GM12873 (cell line): ENCODE results near the gene IQSEC1.

Experiments
- TF ChIP-seq, protein P1 (sequence below): IDR thresholded peaks from 2 replicates; pipeline ENCODE4 v1.5.1; 2012; ENCODE audit warnings: low read depth, mild to moderate bottlenecking, moderate library complexity, low read length, control low read depth; ENCODE audit not compliant: insufficient read depth; ENCODE audit errors: missing control alignments

IQSEC1 gene

DNA sequence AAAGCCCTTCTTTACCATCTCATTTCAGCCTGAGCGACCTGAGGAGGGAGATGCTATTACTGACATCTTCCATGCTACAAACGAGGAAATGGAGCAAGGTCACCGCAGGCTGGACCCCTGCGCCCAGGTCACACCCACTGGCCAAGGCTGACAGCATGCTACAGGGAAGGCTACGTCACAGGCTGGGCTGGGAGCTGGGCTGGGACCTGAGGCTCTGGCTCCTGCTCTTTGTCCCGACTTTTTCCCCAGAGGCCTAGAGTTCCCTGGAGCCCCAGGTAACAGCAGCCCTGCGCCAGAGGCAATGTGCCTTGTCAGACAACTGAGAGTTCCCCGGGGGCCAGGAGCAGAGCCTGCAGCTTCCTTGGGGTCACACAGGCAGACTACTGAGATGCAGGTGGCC is 87.2 kb downstream of the IQSEC1 start:
- TF ChIP-seq, protein P1, sequence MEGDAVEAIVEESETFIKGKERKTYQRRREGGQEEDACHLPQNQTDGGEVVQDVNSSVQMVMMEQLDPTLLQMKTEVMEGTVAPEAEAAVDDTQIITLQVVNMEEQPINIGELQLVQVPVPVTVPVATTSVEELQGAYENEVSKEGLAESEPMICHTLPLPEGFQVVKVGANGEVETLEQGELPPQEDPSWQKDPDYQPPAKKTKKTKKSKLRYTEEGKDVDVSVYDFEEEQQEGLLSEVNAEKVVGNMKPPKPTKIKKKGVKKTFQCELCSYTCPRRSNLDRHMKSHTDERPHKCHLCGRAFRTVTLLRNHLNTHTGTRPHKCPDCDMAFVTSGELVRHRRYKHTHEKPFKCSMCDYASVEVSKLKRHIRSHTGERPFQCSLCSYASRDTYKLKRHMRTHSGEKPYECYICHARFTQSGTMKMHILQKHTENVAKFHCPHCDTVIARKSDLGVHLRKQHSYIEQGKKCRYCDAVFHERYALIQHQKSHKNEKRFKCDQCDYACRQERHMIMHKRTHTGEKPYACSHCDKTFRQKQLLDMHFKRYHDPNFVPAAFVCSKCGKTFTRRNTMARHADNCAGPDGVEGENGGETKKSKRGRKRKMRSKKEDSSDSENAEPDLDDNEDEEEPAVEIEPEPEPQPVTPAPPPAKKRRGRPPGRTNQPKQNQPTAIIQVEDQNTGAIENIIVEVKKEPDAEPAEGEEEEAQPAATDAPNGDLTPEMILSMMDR = no peak

DNA sequence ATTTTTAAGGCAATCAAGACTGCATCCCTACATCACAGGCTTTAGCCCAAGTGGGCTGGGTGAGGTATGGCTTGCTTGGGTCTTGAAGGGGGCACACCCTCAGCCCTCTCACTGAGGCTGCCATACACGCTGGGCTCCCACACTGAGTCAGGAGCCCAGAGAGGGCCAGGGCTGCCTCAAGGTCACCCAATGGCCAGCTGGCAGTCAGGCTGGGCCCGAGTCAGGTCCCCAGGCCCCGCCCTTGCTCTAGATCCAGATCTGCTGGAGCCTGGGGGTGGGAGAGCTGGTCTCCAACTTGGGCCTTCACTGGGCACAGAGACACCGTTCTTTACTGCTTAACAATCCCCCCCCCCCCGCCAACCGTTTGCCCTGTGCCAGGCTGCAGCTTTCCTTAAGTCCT is 88.1 kb downstream of the IQSEC1 start:
- TF ChIP-seq, protein P1 = no peak

DNA sequence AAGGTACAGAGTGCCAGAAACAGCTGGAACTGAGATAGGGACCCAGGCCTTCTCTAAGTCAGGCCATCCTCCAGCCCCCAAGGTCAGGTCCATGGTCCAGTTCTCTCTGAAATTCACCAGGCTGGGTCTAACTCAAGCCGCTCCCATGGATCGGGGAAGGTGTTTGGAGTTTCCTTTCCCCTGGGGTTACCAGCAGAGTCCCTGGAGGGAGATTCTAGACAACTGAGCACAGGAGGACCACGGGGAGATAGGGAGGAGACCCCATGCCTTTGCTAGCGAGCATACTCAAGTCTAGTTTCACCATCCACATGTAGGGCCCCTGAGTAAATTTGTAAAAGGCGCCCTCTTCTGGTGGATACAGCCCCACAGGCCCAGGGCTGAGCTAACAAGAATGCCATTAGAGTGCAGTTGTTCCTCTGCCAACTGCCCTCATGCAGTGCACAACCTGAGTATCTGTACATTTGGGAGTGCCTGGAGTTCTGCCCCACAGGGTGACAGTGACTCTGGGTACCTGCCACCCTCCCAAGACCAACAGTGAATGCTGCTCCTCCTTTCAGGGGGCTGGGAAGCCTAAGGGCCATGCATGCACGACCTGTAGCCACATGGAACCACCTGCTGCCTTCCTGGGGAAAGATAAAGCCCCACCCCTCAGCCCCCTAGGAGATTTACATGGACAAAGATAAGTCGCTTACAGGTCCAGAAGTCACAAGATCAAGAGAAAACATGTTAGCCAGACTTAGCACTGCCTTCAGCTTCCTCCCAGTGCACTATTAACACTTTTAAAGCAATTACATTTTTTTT is 89.0 kb downstream of the IQSEC1 start:
- TF ChIP-seq, protein P1 = peak; percentile 88

DNA sequence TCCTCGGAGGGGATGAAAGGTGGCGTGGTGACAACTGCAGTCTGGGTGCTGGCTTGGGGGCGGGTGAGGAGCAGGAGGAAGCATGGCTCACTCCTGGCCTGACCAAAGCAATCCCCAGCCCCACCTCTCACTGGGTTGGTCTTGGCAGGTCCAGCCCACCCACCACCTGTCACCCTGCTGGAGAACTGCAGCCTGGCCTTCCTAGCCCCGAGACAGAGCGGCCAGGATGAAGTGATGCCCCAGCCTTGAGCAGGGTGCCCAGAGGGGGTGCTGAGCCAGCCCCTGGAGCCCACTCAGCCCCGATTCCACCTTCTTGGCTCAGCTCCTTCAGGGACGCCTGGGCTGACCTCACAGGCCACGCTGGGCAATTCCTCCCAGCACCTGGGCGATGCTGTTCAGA is 89.9 kb downstream of the IQSEC1 start:
- TF ChIP-seq, protein P1 = no peak

DNA sequence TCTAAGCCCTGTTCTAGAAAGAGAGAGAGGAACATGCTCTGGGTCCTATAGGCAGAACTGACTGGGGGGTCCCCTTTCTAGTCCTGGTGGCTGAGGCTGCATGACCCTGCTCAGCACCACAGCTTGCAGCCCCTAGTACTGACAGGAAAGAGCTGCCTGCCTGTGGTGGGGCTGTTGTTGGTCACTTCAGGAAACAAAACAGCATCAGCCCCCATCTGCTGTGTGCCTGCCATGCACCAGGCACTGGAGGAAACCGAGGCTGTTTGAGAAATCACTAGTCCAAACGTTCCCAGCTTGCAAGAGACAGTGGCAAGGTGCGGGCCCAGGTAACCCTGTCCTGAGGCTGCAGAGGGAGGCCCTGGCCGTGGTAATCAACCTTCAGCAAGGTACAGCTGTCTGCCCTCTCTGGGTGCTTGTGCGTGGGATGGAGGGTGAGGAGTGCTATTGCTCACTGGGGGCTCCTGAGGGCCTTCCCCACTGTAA is 90.6 kb downstream of the IQSEC1 start:
- TF ChIP-seq, protein P1 = no peak

DNA sequence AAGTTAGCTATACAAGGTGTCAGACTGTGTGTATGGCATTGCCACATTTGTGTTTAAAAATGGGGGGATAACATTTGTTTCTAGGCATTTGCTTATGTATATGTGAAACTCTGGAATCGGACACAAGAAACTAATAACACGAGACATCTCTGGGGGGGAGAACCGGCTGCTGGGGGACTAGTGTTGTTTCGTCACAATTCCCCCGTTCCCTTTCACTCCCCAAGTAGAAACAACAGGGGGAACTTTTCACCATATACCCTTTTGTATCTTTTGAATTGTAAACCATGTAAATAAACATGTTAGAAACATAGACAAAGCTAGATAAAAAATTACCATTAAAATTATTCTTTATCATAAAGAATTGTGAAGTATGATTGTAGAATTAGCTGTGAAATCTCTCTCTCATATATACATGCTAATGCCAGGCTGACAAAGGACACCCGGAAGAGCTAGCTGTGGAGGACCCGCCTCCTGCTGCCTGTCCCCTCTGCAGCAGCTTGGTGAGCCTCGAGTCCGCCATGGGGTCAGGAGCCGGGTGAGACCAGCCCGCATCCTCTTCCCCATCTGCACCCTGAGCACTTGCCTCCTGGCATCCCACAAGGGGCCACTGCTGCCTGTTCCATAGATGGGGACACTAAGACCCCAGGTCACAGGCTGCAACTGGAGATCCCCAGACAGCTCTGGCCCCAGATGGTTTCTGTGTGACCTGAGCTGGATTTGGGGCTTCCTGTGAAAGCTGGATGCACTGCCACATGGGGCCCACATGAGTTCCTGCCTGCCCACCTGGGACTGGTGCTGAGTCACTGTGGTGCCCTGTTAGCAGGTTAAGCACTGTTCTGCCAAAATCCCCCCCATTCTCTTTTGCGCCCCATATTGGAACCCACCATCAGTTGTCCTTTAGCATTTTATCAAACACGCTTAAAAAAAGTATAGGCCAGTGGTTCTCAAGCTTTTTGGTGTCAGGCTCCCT is 91.6 kb downstream of the IQSEC1 start:
- TF ChIP-seq, protein P1 = no peak
